ENCODE results near the gene LSM5.
A peak's percentile ranks its signal among the peaks of the same experiment; 100 is the strongest.

LSM5 gene

DNA sequence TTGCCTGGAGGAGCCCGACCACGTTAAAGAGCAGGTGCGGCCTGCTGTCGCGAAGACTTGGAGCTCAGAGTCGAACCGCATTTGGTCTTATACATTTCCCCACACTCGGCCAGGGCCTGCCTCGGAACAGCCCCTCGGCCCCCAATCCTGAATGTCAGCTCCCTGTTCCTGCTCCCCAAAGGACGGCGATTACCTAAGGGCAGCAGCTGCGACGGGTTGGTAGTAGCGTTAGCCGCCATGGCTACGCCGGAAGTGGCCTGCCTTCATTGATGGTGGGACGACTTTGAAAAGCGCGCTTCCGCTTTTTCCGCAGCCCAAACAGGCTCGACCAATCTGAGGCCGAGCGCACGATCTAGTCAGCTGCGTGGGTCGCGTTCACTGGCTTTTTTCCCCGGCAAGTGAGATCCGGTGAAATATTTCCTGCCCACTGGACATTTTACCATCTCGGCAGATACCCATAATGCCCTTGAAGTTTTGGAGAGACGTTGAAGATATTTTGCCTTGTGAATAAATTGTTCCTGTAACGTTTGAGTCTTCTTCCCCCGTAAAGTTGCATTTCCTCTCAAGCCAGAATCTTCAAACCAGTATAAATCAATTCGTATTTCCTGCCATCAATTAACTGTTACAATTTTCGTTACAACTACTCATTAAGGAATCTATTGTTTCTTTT is at the start of gene LSM5:
Gene LSM5, minus strand, starts transcription at position 254 of the 670 bp plus-strand sequence. Its CDS starts 15 bp downstream, at position 239.
- peak; percentile 75 to 79 for DNase-seq (ENCODE audit: low read depth in 2 of 2)

DNA sequence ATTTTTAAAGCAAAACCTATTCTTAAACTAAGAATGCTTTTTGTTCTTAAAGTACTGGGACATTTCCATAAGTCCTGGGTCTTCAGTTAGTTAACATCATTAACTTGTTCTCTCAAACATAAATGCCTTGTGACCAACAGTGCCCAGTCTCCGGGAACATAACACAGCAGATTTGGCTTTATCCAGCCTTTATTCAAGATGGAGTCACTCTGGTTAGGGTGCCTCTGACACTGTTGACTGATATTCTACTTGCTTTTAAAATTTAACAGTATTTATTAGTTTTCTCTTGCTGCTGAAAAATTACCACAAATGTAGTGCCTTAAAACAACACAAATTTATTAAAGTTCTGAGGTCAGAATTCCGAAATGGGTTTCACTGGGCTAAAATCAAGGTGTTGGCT is 49.2 kb upstream of the LSM5 start:
- no peak for DNase-seq (ENCODE audit: low read depth in 2 of 2)

DNA sequence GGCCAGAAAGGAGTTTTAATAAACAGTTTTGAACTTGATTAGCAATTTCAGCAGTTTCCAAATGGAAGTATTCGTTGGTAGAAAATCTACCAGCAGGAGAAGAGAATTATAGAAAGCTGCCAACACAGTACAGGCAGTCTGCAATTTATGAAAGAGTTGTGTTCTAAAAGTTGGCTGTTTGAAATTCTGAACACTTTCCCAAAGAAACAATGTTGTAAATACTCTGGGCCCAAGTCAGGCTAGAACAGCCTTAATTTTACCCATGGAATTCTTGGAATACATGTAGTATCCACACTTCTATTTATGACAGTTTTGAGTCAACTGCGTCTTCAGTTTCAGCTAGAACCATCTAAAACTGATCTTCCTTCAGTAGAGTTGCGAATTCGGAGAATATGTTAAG is 47.6 kb upstream of the LSM5 start:
- no peak for DNase-seq (ENCODE audit: low read depth in 2 of 2)

DNA sequence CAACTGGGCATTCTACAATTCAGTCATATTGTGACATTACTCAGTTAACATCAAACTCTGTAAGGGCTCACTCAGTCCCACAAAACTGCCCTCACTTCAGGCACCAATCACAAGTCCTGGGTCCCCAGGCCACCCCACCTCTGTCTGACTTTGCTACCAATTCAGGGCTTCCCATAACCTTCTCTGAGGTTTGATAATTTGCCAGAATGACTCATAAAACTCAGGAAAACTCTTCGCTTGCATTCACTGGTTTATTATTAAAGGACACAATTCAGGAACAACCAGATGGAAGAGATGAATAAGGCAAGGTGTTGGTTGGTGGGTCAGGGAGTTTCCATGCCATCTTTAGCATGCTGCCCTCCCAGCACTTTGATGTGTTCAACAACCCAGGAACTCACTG is 46.4 kb upstream of the LSM5 start:
- DNase-seq (ENCODE audit: low read depth in 2 of 2) = no peak

DNA sequence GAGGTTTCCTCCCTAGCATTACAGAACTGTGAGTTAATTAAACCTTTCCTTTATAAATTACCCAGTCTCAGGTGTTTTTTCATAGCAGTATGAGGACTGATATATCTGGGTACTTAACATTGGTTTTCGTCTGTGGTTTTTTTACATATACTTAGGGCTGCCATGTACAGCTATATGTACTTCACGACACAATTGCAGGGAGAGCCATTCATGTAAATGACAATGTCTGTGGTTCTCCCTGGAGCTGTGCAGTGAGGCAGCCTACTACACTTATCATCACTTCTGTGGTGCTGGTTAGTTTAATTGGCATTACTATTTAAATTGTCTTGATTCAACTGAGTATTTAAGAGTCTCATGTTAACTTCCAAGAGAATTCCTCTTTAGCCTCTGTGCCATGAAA is 45.8 kb upstream of the LSM5 start:
- DNase-seq (ENCODE audit: low read depth in 2 of 2) = no peak

GRCh38 chr7:32535162-32535702 is 45.1 kb upstream of the LSM5 start:
- DNase-seq (ENCODE audit: low read depth in 2 of 2) = no peak

DNA sequence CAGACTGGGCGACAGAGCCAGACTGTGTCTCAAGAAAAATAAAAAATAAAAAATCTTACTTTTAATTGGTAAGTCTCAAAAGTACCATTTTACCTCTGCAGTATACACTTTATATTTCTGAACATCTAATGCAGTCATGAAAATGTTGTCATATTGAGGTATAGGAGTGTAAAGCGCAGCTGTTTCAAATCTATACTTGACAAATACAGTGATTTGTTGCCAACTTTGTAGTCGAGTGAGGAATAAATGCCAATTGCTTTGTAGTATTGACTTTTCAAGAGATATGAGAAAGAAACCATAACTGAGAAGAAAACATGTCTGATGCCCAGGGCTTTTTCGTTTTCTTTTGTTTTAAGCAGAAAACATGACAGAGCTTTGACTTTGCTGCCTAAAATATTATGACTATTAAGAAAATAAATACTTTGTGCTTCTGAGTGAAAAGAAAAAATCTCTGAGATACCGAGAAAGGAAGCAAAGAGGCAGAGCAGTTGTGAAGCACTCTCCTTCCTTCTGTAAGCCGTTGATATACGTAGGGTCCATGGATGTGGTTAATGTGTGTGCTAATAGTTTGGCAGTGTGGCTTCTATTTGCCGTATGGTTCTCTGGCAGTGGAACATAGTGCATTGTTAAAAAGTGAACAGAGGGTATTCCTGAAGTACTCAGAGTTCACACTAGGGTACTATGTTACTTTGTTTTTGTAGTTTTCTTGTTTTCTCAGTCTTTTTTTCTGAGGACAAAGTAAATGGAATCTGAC is 43.3 kb upstream of the LSM5 start:
- DNase-seq (ENCODE audit: low read depth in 2 of 2) = no peak

DNA sequence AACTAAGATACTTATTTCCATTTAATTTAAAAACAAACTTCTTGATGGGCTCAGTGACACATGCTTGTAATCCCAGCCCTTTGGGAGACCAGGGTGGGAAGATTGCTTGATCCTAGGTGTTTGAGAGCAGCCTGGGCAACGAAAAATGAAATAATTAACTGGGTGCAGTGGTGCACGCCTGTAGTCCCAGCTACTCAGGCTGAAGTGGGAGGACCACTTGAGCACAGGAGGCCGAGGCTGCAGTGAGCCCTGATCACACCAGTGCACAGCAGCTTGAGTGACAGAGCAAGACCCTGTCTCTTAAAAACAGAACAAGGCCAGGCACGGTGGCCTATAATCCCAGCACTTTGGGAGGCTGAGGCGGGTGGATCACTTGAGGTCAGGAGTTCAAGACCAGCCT is 42.5 kb upstream of the LSM5 start:
- DNase-seq (ENCODE audit: low read depth in 2 of 2) = no peak

DNA sequence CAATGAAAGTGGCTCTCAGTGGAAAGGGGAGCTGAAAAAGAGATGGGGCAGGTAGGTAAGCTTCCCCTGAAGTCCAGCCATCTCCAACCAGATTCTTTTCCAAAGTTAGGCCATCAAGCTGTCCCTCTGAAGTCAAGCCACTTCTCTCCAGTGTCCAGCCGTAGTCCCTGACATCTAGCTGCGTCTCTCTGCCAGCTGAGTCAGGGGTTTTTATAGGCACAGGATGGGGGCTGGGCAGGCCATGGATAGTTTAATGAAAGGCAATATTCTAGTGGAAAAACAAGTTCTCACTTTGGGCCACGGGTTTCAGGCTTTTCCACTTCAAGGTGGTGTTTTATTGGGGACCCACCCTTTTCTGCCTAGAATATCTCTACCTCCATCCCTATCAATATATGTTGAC is 41.9 kb upstream of the LSM5 start:
- DNase-seq (ENCODE audit: low read depth in 2 of 2) = no peak

GRCh38 chr7:32531402-32531801 is 41.2 kb upstream of the LSM5 start:
- no peak for DNase-seq (ENCODE audit: low read depth in 2 of 2)

DNA sequence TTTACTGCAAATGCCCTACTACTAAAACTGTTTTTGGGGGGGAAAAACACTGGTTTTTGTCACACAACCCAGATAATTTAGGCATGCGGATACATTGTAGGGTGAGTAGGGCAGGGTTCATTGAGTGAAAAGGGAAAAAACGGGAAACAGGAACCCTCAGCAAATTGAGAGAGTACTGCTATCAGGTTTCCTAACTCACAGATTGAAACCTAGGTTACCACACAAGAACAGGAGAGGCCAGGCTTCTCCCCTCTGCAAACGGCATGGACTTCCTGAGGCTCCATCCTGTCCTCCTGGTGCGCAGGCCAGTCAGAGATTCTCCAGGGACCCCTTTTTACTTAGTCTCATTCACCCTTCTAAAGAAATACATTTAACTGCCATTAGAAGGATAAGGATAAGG is 35.7 kb upstream of the LSM5 start:
- no peak for DNase-seq (ENCODE audit: low read depth in 2 of 2)

- no peak for DNase-seq (ENCODE audit: low read depth in 2 of 2)
These were observed 34.5 kb upstream of the LSM5 start for GRCh38 chr7:32524631-32525030.

DNA sequence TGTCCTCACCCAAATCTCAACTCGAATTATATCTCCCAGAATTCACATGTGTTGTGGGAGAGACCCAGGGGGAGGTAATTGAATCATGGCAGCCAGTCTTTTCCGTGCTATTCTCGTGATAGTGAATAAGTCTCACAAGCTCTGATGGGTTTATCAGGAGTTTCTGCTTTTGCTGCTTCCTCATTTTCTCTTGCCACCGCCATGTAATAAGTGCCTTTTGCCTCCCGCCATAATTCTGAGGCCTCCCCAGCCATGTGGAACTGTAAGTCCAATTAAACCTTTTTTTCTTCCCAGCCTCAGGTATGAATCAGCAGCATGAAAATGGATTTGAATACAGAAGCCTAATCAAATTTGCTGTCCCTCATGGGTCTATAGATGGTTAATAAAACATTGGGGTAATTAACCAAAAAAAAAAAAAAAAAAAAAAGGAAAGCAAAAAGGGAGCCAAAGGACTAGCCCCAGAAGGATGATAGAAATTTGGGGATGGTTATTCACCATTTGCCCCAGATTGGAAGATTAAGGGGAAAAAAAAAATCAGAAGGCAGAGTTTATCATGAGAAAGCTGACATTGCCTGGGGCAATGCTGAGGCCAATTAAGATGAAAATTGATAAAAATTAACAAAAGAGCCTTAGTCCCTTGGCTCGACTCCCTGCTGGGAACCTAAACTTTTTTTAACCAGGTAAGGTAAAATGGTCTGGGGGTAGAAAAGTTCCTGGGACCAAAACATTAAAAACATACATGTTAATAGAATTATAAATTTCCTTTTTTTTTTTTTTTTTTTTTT is 32.8 kb upstream of the LSM5 start:
- DNase-seq (ENCODE audit: low read depth in 2 of 2) = no peak

DNA sequence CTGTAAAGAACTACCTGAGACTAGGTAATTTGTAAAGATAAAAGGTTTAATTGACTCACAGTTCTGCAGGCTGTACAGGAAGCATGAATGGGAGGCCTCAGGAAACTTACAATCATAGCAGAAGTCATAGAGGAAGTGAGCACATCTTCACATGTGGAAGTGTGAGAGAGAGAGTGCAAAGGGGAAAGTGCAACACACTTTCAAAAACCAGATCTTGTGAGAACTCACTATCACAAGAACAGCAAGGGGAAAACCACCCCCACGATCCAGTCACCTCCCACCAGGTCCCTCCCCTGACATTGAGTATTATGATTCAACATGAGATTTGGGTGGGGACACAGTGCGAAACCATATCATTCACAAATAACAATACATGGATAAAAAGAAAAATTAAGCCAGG is 29.6 kb upstream of the LSM5 start:
- DNase-seq (ENCODE audit: low read depth in 2 of 2) = no peak

DNA sequence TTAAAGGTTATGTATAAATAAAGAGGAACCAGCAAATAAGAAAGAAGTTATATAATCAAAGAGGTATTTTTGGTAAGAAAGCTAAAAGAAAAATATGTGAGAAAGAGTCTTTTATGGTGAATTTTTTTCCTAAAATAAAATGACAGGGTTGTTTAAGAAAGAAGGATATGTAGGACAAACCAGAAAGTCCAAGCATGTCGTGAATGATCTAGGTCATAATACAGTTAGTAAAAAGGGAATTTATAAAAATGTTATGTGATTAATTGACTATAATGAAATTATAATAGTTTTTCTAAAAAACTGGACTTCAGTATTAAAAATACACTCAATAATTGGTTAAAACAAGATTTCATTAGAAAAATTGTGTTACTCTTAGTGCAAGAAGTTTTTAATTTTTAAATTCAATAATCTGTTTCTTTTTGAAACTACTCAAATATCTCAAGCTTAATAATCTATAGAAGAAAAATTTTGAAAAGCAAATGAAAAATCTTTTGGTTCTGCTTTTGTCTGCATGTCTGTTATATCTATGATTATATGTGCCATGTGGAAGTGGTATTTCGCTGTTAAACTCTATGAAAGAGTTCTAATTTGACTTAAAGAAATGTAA is 28.5 kb upstream of the LSM5 start:
- DNase-seq (ENCODE audit: low read depth in 2 of 2) = no peak

- DNase-seq (ENCODE audit: low read depth in 2 of 2) = no peak
These were observed 26.4 kb upstream of the LSM5 start for GRCh38 chr7:32516551-32517100.

DNA sequence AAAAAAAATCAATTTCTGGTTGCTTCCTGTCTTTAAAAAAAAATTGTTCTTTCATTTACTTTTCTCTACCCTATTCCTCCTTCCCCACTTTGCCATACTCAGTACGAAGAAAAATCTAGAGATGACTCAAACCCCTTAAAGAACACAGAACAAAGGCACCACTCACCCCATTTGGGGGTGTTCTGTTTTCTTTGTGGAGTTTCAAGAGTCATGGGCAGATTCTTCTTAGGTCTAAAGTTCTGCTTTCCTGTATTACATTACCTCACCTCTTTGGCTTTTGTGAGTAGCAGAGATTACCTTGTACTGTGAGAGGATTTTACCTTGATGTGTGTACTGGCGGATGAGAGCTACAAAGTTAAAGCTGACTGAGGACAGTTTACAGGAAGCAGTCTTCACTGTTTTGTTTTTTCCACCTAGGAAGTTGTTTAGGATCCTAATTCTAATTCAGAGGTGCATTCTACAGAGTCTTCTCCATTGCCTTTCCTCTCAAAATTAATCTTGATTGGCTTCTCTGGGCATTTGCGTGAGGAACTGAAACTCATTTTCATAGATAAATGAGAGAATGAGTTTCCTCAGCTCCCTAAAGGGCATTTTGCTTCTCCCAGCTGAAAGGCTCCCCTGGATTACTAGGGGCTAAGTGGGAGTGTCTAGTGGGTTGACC is 25.8 kb upstream of the LSM5 start:
- no peak for DNase-seq (ENCODE audit: low read depth in 2 of 2)

GRCh38 chr7:32513210-32513609 is 23.0 kb upstream of the LSM5 start:
- DNase-seq (ENCODE audit: low read depth in 2 of 2) = no peak

DNA sequence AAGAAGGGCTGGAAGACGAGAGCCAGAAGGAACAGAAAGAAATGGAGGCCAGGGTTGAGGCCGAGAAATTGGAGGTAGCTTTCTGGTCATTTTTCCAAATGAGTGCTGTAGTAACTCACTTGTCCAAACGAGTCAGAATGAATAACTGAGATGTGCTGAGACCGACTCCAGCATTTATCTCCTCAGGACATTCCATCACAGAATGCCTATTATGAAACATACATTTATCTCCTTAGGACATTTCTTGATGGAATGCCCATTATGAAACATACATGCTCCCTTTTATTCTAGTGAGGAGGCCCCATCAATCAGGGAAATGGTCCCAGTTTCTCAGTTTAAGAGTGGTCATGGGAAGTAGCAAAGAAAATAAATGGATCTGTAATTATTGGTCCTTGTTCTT is 21.6 kb upstream of the LSM5 start:
- no peak for DNase-seq (ENCODE audit: low read depth in 2 of 2)

DNA sequence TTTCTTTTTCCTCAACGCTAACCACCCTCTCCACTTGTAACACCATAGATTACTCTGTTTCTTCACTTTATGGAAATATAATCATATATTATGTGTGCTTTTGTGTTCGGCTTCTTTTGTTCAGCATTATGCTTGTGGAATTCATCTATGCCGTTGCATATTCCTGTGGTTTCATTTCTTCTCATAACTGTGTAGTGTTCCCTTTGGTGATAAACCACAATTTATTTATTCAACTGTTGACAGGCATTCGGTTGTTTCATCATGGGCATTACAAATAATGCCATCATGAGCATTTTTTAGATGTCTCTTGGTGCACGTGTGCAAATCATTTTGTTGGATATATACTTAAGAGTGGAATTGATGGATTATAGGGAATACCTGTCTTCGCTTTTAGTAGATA is 17.2 kb upstream of the LSM5 start:
- DNase-seq (ENCODE audit: low read depth in 2 of 2) = no peak
